Stimulated activated effector memory CD8-positive, alpha-beta T cell treated with anti-CD3 and anti-CD28 coated beads, Interleukin-12 subunit alpha, Interleukin-12 subunit beta, amount 100 ng/mL, for 72 hours (primary cell): Measurements from ENCODE around the gene B4GALNT4.
"Not testable (repeated sequence)": the region's sequence is repeated elsewhere in the genome, so short reads cannot be mapped to it uniquely, and the experiment has no call there.

ENCODE experiments used
- ATAC-seq: fragments of 150-1000 bp; cut with Tn5 transposase; 2 replicates; pipeline ENCODE4 v1.10.0; 2021
- DNase-seq, 2 donors: peaks; one replicate each; pipeline ENCODE4 v3.0.0; 2021 to 2022; ENCODE audit warnings: low spot score in 2 of 2
- H3K27ac Mint-ChIP-seq: one replicate; pipeline ENCODE4 v1.8.0; 2022; ENCODE audit warnings: mild to moderate bottlenecking, mixed read lengths
- H3K36me3 Mint-ChIP-seq: one replicate; pipeline ENCODE4 v1.8.0; 2022; ENCODE audit warnings: mild to moderate bottlenecking, mixed read lengths
- H3K4me1 Mint-ChIP-seq: one replicate; pipeline ENCODE4 v1.8.0; 2022; ENCODE audit warnings: mixed read lengths
- H3K4me3 Mint-ChIP-seq: one replicate; pipeline ENCODE4 v1.8.0; 2022; ENCODE audit warnings: mild to moderate bottlenecking, mixed read lengths
- H3K9me3 Mint-ChIP-seq: one replicate; pipeline ENCODE4 v1.8.0; 2022; ENCODE audit warnings: mixed read lengths

The B4GALNT4 gene

DNA sequence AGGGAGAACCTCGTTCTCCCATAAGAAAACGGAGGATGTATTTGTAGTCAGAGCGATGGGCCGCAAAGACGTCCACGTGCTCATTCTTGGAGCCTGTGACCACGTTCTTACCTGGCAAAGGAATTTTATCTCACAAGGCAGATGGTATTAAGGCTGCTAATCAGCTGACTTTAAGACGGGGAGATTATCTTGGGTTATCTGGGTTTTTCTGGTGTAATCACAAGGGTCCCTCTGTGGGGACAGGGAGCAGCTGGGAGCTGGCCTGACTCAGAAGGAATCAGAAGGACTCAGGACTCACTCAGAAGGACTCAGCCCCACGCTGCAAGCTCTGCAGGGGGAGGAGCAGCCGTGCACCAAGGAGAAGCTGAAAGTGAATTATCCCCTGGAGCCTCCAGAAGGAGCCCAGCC lies 53.0 kb downstream of the B4GALNT4 start:
- Mint-ChIP-seq H3K4me1 (no peaks in the 10 kb centered on the region), H3K27ac (no peak overlapping the region), H3K4me3 (no peak overlapping the region), H3K9me3 (peaks cover 2% of the 10 kb centered on the region), H3K36me3 (peaks cover 17% of the 10 kb centered on the region)
- no peak for DNase-seq
- no peak for ATAC-seq

DNA sequence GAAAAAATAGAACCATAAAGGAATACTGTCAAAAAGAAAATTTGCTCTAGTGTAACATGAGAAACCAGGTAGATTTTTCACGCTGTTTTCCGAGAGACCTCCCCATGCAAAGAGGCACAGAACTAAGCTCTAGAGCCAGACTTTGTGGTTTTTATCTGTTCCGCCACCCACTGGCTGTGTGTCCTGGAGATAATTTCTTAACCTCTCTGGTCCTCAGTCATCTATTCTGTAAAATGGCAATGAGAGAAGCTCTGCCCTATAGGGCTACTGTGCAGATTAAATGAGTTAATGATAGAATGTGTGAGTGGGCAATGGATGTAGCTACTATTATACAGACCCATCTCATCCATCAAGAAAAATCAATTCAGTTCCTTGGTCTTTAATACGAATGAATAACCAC lies 54.9 kb downstream of the B4GALNT4 start:
- peaks cover 2% of the 10 kb centered on the region for H3K9me3 Mint-ChIP-seq
- ATAC-seq (no peak), DNase-seq (no peak)
- no peaks in the 10 kb centered on the region for H3K4me1 Mint-ChIP-seq
- H3K36me3 Mint-ChIP-seq, result peaks cover 17% of the 10 kb centered on the region
- H3K4me3 Mint-ChIP-seq, result no peak overlapping the region
- no peak overlapping the region for H3K27ac Mint-ChIP-seq

DNA sequence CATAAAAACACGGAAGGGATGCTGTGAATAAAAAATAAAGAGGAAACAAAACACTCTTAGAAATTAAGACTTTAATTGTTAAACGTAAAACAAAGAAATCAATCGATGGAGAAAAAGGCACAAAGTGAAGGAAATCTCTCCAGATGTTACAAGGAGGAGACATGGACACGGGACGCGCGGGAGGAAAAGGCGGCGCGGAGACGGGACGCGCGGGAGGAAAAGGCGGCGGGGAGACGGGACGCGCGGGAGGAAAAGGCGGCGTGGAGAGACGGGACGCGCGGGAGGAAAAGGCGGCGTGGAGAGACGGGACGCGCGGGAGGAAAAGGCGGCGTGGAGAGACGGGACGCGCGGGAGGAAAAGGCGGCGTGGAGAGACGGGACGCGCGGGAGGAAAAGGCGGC lies 55.5 kb downstream of the B4GALNT4 start:
- peaks cover 17% of the 10 kb centered on the region for H3K36me3 Mint-ChIP-seq
- not testable (repeated sequence) for DNase-seq, ATAC-seq, H3K4me3 Mint-ChIP-seq, H3K27ac Mint-ChIP-seq, H3K4me1 Mint-ChIP-seq, H3K9me3 Mint-ChIP-seq

DNA sequence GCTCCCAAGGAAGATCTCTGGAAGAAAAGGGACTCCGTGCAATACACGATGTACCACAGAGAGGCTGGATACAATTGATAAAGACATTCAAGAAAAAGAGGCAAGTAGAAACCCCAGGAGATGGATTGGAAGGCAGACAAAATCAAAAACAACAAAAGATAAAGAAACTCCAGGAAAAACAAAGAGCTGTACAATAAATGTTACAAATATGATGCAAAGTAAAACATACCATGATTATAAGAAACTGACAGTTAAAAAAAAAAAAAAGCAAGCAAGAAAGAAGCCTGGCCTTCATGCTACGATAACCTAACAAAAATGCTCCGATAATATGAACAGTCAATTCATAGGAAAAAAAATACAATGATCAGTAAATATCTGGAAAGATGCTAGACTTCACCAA lies 56.0 kb downstream of the B4GALNT4 start:
- ATAC-seq, result no peak
- Mint-ChIP-seq H3K36me3 (peaks cover 17% of the 10 kb centered on the region), H3K4me3 (no peak overlapping the region), H3K4me1 (no peaks in the 10 kb centered on the region), H3K27ac (no peak overlapping the region), H3K9me3 (peaks cover 2% of the 10 kb centered on the region)
- DNase-seq, result no peak

DNA sequence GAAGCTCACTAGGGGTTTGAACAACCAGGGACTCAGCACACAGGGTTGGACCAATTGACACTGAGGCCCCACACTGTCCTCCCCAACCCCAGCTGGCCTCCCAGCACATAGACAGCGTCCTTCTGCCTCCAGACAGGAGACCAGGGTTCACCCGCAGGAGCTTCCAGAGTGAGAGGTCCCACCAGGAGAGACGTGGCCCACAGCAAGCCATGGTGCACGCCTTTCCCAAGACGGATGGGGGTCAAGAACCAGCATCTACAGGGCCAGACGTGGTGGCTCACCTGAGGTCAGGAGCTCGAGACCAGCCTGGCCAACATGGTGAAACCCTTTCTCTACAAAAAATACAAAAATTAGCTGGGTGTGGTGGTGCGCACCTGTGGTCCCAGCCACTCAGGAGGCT lies 57.6 kb downstream of the B4GALNT4 start:
- ATAC-seq, result no peak
- H3K9me3 Mint-ChIP-seq, result peaks cover 2% of the 10 kb centered on the region
- peaks cover 17% of the 10 kb centered on the region for H3K36me3 Mint-ChIP-seq
- no peak for DNase-seq
- no peak overlapping the region for H3K27ac Mint-ChIP-seq
- no peak overlapping the region for H3K4me3 Mint-ChIP-seq
- H3K4me1 Mint-ChIP-seq, result no peaks in the 10 kb centered on the region

DNA sequence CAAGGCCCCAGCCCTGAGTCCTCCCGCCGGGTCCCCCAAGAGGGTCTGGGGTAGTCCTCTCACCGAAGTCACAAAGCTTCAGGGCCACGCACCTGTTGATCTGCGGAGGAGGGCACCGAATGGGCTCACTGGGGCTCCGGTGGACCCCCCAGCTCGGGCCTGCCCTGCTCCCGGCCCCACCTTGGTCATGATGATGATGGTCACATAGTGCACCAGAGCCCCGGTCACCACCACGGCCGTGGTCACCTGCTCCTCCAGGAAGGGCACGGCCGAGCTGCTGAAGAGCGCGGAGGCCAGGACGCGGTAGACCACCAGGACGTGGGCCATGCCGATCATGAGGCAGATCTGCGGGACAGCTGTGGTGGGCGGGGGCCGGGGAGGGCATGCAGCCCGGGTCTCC lies 59.0 kb downstream of the B4GALNT4 start:
- H3K36me3 Mint-ChIP-seq, result peaks cover 12% of the 10 kb centered on the region
- H3K4me1 Mint-ChIP-seq, result no peaks in the 10 kb centered on the region
- H3K4me3 Mint-ChIP-seq, result no peak overlapping the region
- DNase-seq, result no peak
- H3K9me3 Mint-ChIP-seq, result peaks cover 2% of the 10 kb centered on the region
- ATAC-seq, result no peak
- no peak overlapping the region for H3K27ac Mint-ChIP-seq

DNA sequence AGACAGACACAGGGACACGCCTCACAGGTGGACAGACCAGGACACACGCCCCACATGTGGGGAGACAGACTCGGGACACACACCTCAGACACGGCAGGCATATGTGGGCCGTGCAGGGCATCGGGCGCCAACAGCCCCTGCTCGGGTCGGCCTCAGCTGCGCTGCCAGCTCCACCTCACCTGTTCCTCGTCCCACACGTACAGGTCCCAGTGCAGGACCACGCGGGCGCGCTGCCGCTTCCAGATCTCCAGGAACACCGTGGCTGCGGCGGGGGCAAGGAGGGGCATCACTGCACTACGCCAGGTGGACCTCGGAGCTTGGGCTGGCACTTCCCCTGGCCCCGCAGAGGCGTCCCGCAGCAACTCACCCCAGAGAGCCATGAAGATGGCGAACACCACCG lies 60.1 kb downstream of the B4GALNT4 start:
- Mint-ChIP-seq H3K27ac (no peak overlapping the region), H3K4me3 (no peak overlapping the region), H3K9me3 (peaks cover 2% of the 10 kb centered on the region), H3K4me1 (no peaks in the 10 kb centered on the region), H3K36me3 (peaks cover 4% of the 10 kb centered on the region)
- ATAC-seq (peak; percentile 18), DNase-seq (no peak)

DNA sequence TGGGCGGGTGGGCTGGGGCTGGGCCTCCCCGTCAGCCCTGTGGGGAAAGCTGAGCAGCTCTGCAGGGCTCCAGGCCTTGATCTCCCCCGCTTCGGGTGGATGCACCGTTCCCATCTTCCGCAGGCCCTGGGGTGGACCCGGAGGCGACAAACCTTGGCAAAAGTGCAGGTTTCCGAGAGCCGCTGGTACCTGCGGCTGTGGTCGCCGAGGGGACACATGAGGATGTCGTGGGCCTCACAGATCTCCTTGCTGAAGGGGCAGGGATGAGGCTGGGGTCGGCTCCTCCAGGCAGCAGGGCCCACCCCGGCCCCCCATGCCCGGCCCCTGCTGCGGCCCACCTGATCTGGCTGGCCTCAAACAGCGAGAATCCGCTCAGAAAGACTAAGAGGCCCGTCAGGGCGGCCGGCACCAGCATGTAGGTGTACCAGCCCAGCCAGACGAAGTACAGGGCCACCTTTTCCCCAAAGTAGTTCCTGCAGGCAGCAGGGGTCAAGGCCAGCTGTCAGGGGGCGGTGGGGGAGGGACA lies 60.7 kb downstream of the B4GALNT4 start:
- H3K27ac Mint-ChIP-seq, result no peak overlapping the region
- no peaks in the 10 kb centered on the region for H3K36me3 Mint-ChIP-seq
- no peaks in the 10 kb centered on the region for H3K9me3 Mint-ChIP-seq
- ATAC-seq, result no peak
- no peaks in the 10 kb centered on the region for H3K4me1 Mint-ChIP-seq
- H3K4me3 Mint-ChIP-seq, result no peak overlapping the region
- no peak for DNase-seq
